A549 (cell line): ENCODE data around the gene AIF1.

Experiments
- BHLHE40 ChIP-seq: IDR thresholded peaks from 2 replicates; pipeline ENCODE4 v1.6.1; 2012; ENCODE audit warnings: low read depth, low read length, inconsistent platforms
- CEBPB ChIP-seq, 2 experiments: fragments of >200 bp in 1 of 2; sonication (Bioruptor Twin) in 1 of 2; formaldehyde crosslinking in 1 of 2; IDR thresholded peaks; 2 replicates each; pipeline ENCODE4 v1.6.1; 2012 to 2016
- EP300 ChIP-seq, 2 experiments: fragments of >200 bp; sonication (Bioruptor Twin); formaldehyde crosslinking; IDR thresholded peaks; 2 replicates in 1 of 2; 3 replicates in 1 of 2; pipeline ENCODE4 v1.6.1; 2016 to 2017
- KDM5A ChIP-seq: fragments of 200-600 bp; sonication (generic); IDR thresholded peaks from 2 replicates; pipeline ENCODE4 v1.6.1; 2016; ENCODE audit warnings: antibody characterized with exemption, mild to moderate bottlenecking
- MAFK ChIP-seq: fragments of 450-650 bp; IDR thresholded peaks from 2 replicates; pipeline ENCODE4 v1.6.1; 2014; ENCODE audit not compliant: partially characterized antibody
- POLR2A ChIP-seq: IDR thresholded peaks from 2 replicates; pipeline ENCODE4 v1.6.1; 2012; ENCODE audit warnings: mild to moderate bottlenecking, low read length
- RFX5 ChIP-seq: fragments of 450-650 bp; IDR thresholded peaks from 2 replicates; pipeline ENCODE4 v1.7.1; 2014; ENCODE audit warnings: antibody characterized with exemption, mild to moderate bottlenecking, moderate library complexity
- TF ChIP-seq, protein P1 (sequence below): fragments of >200 bp; sonication (Bioruptor Twin); formaldehyde crosslinking; IDR thresholded peaks from 3 replicates; pipeline ENCODE4 v1.5.1; 2016
- TF ChIP-seq, protein P2 (sequence below): IDR thresholded peaks from 2 replicates; pipeline ENCODE4 v1.6.1; 2012
- TF ChIP-seq, protein P3 (sequence below): fragments of 150-350 bp; IDR thresholded peaks from 2 replicates; pipeline ENCODE4 v1.6.1; 2014; ENCODE audit warnings: low read depth, mild to moderate bottlenecking, low read length

DNA sequence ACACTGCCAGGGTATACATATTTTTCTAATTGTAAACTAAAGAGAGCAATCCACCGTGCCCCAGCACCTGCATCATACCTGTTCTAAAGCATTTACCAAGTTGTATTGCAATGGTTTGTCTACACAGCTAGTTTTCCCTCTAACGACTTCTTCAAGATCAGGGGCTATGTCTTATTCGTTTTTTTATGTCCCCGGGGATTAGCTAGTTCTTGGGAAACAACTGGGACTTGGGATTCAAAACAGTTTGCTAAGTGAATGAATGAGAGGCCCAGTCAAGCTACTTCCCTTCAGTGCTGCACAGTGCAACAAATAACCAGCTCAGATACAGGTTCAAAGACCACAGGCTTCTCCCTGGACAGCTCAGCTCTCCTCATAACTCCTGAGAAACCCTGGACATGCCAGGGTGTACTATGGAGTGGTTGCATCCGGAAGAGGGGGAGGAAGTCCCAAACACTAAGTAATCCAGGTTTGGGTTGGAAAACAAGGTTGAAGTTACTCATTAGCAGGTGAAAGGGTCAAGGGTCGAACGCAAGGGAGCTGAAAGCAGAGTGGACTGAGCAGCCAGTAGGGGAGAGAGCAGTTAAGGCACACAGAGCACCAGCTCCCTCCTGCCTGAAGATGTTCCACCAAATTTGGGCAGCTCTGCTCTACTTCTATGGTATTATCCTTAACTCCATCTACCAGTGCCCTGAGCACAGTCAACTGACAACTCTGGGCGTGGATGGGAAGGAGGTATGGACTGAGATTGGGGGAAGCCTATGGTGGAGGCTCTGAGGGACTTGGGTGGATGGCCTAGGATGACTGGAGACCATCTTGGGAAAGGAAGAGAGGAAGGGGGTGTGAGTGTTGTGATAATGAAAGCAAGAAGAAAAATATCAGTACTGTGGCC, 40.6 kb downstream of the AIF1 start, which contains the start of gene APOM:
- TF ChIP-seq, protein P1, sequence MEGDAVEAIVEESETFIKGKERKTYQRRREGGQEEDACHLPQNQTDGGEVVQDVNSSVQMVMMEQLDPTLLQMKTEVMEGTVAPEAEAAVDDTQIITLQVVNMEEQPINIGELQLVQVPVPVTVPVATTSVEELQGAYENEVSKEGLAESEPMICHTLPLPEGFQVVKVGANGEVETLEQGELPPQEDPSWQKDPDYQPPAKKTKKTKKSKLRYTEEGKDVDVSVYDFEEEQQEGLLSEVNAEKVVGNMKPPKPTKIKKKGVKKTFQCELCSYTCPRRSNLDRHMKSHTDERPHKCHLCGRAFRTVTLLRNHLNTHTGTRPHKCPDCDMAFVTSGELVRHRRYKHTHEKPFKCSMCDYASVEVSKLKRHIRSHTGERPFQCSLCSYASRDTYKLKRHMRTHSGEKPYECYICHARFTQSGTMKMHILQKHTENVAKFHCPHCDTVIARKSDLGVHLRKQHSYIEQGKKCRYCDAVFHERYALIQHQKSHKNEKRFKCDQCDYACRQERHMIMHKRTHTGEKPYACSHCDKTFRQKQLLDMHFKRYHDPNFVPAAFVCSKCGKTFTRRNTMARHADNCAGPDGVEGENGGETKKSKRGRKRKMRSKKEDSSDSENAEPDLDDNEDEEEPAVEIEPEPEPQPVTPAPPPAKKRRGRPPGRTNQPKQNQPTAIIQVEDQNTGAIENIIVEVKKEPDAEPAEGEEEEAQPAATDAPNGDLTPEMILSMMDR: no peak
- TF ChIP-seq POLR2A (no peak), EP300 (IDR thresholded peaks at IDR 0.05) (no peak), MAFK (no peak), RFX5 (no peak), KDM5A (no peak), CEBPB (IDR thresholded peaks at IDR 0.05) (no peak), BHLHE40 (no peak)
- TF ChIP-seq, protein P2, sequence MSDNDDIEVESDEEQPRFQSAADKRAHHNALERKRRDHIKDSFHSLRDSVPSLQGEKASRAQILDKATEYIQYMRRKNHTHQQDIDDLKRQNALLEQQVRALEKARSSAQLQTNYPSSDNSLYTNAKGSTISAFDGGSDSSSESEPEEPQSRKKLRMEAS: no peak
- TF ChIP-seq, protein P3, sequence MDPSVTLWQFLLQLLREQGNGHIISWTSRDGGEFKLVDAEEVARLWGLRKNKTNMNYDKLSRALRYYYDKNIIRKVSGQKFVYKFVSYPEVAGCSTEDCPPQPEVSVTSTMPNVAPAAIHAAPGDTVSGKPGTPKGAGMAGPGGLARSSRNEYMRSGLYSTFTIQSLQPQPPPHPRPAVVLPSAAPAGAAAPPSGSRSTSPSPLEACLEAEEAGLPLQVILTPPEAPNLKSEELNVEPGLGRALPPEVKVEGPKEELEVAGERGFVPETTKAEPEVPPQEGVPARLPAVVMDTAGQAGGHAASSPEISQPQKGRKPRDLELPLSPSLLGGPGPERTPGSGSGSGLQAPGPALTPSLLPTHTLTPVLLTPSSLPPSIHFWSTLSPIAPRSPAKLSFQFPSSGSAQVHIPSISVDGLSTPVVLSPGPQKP: no peak
